ENCODE measurements around the gene DLG5. TPM values are rescaled to one million over a fixed set of nuclear protein-coding genes. Genes with fewer than 3 reads are reported as not detected.
A peak's percentile ranks its signal among the peaks of the same experiment; 100 is the strongest.

The DLG5 gene
- total RNA-seq, 2 experiments from 2014 or later = 2.1 to 2.3 TPM

DNA sequence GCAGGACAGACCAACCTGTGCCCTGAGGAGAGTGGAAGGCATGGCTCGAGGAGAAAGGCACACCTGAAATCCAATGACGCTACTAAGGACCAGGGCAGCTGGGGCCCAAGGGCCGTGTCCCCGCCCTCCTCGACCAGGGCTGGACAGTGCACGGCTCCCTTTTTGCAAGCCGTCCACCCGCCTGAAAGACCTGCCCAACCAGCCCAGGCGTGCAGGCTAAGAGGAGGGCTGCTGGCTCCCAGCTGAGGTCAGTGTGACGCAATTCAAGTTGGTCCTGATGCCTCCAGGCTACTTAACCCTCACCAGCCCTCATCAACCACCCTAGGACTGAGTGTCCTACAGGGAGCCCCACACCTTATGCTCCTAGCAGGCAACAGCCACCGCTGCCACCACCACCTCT lies 69.3 kb downstream of the DLG5 start:
- H3K27me3 Mint-ChIP-seq = no peaks in the 10 kb centered on the region
- ChIA-PET CTCF (interaction anchor here (0.6 to 0.7 kb wide), 2 partner anchors 21 to 46 kb away, joined by 3 read pairs; no protein-coding TSS in a partner anchor), POLR2A (no interaction called here)
- H3K4me1 Mint-ChIP-seq = no peaks in the 10 kb centered on the region
- H3K27ac Mint-ChIP-seq = no peak overlapping the region
- ATAC-seq = no peak
- no peak overlapping the region for H3K4me3 Mint-ChIP-seq
- no peak for DNase-seq
- no peaks in the 10 kb centered on the region for H3K9me3 Mint-ChIP-seq (ENCODE audit: low read depth)
- H3K36me3 Mint-ChIP-seq (ENCODE audit: low read depth) = no peaks in the 10 kb centered on the region
- intact Hi-C loops (cut with DNase I, micrococcal nuclease) = no loop called here

DNA sequence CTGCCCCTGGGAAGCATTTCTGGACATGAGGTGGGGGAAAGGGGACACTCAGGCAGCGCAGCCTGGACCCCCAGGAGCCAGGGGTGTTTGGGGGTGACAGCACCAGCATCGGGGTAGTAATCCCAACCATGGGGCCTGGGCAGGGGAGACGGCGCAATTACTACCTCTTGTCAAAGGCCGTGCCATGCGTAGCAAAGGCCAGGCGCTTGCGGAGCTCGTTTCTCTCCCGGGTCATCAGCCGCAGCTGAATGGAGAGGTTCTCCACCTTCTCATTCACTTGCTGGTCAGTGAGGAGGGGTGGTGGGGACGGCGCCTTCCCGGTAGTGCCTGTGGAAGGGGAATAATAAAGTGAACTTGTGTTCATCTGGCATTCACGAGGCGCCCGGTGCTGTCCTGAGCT lies 70.0 kb downstream of the DLG5 start:
- H3K4me1 Mint-ChIP-seq = no peaks in the 10 kb centered on the region
- no peak overlapping the region for H3K27ac Mint-ChIP-seq
- H3K9me3 Mint-ChIP-seq (ENCODE audit: low read depth) = no peaks in the 10 kb centered on the region
- intact Hi-C loops (cut with DNase I, micrococcal nuclease) = no loop called here
- ATAC-seq (no peak), DNase-seq (no peak)
- ChIA-PET POLR2A (no interaction called here), CTCF (interaction anchor here (0.7 kb wide), 1 partner anchor 47 kb away, joined by 3 read pairs; no protein-coding TSS in a partner anchor)
- no peak overlapping the region for H3K4me3 Mint-ChIP-seq
- H3K36me3 Mint-ChIP-seq (ENCODE audit: low read depth) = no peaks in the 10 kb centered on the region
- no peaks in the 10 kb centered on the region for H3K27me3 Mint-ChIP-seq

DNA sequence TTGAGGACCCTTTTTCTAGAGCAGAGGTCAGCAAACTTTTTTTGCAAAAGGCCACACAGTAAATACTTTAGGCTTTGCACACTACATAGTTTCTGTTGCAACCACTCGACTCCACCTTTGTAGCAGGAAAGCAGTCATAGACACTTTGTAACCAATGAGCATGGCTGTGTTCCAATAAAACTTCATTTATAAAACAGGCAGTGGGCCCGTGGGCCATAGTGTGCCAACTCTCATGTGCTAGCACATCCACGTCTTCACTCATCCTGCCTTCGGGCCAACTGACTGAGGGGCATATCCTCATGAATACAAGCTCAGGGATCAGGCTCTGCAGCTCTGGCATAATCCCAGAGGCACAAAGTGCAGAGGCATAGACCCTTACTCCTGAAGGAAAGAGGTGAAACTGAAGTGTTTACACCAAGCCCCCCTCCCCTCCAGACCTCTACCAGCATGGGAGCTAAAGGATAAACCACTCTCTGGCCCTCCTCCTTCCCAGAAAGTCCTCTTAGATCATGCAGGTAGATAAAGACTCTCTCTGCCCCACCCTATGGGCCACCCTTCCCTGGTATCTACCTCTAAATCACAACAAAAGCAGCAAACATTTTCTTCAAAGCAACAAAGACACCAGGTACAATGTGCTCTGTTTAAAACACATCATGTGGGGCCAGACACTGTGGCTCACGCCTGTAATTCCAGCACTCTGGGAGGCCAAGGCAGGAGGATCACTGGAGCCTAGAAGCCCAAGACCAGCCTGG lies 71.0 kb downstream of the DLG5 start:
- Mint-ChIP-seq H3K4me3 (no peak overlapping the region), H3K36me3 (ENCODE audit: low read depth) (no peaks in the 10 kb centered on the region), H3K4me1 (no peaks in the 10 kb centered on the region), H3K27me3 (no peaks in the 10 kb centered on the region), H3K27ac (no peak overlapping the region), H3K9me3 (ENCODE audit: low read depth) (no peaks in the 10 kb centered on the region)
- DNase-seq = no peak
- intact Hi-C loops (cut with DNase I, micrococcal nuclease) = no loop called here
- no peak for ATAC-seq
- ChIA-PET POLR2A (no interaction called here), CTCF (no interaction called here)

GRCh38 chr10:77854115-77854514 lies 72.4 kb downstream of the DLG5 start:
- CTCF ChIA-PET = no interaction called here
- POLR2A ChIA-PET = no interaction called here
- Mint-ChIP-seq H3K4me1 (no peaks in the 10 kb centered on the region), H3K27ac (no peak overlapping the region), H3K4me3 (no peak overlapping the region), H3K36me3 (ENCODE audit: low read depth) (no peaks in the 10 kb centered on the region), H3K9me3 (ENCODE audit: low read depth) (no peaks in the 10 kb centered on the region), H3K27me3 (no peaks in the 10 kb centered on the region)
- DNase-seq = no peak
- ATAC-seq = no peak
- intact Hi-C loops (cut with DNase I, micrococcal nuclease) = no loop called here

- Mint-ChIP-seq H3K27ac (no peak overlapping the region), H3K9me3 (ENCODE audit: low read depth) (no peaks in the 10 kb centered on the region), H3K4me3 (no peak overlapping the region), H3K4me1 (no peaks in the 10 kb centered on the region), H3K36me3 (ENCODE audit: low read depth) (no peaks in the 10 kb centered on the region), H3K27me3 (no peaks in the 10 kb centered on the region)
- intact Hi-C loops (cut with DNase I, micrococcal nuclease) = no loop called here
- ChIA-PET POLR2A (no interaction called here), CTCF (no interaction called here)
- no peak for ATAC-seq
- no peak for DNase-seq
Observed at GRCh38 chr10:77853256-77853655, 73.3 kb downstream of the DLG5 start.

DNA sequence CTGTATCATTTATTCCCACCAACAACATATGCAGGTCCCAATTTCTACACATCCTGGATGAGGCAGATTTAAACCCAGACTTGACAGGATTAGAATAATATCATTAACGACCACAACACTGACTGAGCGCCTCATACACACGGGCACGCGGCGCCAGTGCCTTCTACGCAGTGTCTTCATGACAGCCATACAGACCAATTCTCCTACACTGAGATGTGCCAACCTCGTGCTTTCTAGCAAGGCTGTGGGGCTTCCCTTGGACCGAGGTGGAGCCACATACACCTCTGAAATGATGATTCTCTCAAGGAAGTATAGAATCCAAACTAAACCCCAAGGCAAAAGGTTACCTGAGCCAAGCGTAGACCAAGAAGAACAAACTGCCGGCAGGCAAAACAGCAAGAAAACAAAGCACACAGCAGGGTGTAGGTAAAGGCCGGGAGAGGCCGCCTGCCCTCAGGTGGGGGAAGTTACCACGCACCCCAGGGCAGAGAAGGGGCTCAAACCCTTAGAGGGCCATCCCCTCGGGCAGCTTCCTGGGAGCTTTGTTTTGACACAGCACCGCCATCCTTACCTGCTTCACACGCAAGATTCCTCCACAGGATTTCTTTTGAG lies 75.8 kb downstream of the DLG5 start:
- no peak for DNase-seq
- Mint-ChIP-seq H3K36me3 (ENCODE audit: low read depth) (no peaks in the 10 kb centered on the region), H3K27me3 (no peaks in the 10 kb centered on the region), H3K4me1 (no peaks in the 10 kb centered on the region), H3K4me3 (no peak overlapping the region), H3K27ac (no peak overlapping the region), H3K9me3 (ENCODE audit: low read depth) (no peaks in the 10 kb centered on the region)
- intact Hi-C loops (cut with DNase I, micrococcal nuclease) = no loop called here
- ATAC-seq = no peak
- POLR2A ChIA-PET = no interaction called here
- CTCF ChIA-PET = no interaction called here

GRCh38 chr10:77849039-77849664 lies 77.4 kb downstream of the DLG5 start:
- intact Hi-C loops (cut with DNase I, micrococcal nuclease) = loop anchor here in 1 of 2 experiments (5.0 to 10.0 kb wide), 2 partner anchors 78 to 126 kb away; partner anchors contain the start of gene DLG5
- DNase-seq (no peak), ATAC-seq (peak; percentile 31)
- no peak overlapping the region for H3K27ac Mint-ChIP-seq
- H3K36me3 Mint-ChIP-seq (ENCODE audit: low read depth) = no peaks in the 10 kb centered on the region
- H3K4me3 Mint-ChIP-seq = no peak overlapping the region
- ChIA-PET CTCF (no interaction called here), POLR2A (no interaction called here)
- no peaks in the 10 kb centered on the region for H3K4me1 Mint-ChIP-seq
- H3K9me3 Mint-ChIP-seq (ENCODE audit: low read depth) = no peaks in the 10 kb centered on the region
- no peaks in the 10 kb centered on the region for H3K27me3 Mint-ChIP-seq

DNA sequence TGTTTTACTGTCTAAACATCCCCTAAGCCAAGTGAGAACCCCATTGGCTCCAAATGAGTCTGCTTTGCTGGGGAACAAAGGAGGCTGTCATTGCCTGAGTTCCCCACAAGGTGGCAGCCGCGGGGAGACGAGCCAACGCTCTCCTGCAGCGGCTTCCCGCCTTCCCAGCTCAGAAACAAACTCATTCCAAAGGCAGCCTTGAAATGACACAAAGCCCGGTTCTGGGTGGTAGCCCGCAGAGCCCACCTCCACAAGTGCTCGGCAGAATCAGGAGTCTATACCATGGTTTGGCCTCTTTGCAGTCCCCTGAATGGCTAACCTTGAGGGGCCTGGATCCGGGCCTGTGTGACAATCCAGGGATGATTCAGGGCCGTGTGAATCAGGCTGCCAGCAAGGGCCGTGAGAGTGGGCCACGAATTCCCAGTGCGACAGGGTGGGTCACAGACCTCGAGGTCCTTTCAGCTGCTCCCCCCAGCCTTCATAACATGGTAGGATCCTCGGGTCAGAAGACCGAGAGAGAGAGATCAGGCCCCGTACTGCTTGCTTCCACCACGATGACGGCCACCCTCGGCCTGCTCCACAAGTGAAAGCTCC lies 79.7 kb downstream of the DLG5 start:
- ChIA-PET CTCF (interaction anchor here (0.5 to 1.6 kb wide), 10 partner anchors 9 to 155 kb away, joined by 3 to 7 read pairs (median 3); no protein-coding TSS in a partner anchor), POLR2A (no interaction called here)
- Mint-ChIP-seq H3K4me3 (no peak overlapping the region), H3K36me3 (ENCODE audit: low read depth) (no peaks in the 10 kb centered on the region), H3K27ac (no peak overlapping the region), H3K4me1 (no peaks in the 10 kb centered on the region), H3K27me3 (no peaks in the 10 kb centered on the region), H3K9me3 (ENCODE audit: low read depth) (no peaks in the 10 kb centered on the region)
- intact Hi-C loops (cut with DNase I, micrococcal nuclease) = loop anchor here (1.0 to 10.0 kb wide), 6 partner anchors 80 to 1350 kb away; partner anchors contain the start of genes DLG5 (in 2 of the 2) and POLR3A (in 1 of the 2)
- ATAC-seq (peak; percentile 89), DNase-seq (peak; percentile 79)

DNA sequence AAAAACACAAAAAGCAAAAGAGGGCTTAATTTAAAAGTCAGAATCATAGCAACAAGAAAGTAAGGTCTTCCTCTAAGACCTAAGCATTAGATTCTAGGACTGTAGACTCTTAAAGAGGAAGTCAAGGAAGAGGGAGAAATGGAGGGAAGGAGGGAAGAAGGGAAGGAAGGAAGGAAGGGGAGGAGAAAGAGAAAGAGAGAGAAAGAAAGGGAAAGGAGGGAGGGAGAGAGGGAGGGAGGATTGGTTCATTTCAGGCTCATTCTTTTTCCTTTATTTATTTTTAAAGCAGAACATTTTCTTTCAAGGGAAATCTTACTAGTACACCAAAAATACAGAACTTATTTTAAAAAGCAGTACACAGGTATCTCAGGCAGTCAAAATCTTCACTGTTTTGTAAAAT lies 81.1 kb downstream of the DLG5 start:
- no peaks in the 10 kb centered on the region for H3K9me3 Mint-ChIP-seq (ENCODE audit: low read depth)
- DNase-seq = no peak
- intact Hi-C loops (cut with DNase I, micrococcal nuclease) = loop anchor here in 1 of 2 experiments (5.0 to 10.0 kb wide), 2 partner anchors 82 to 129 kb away; partner anchors contain the start of gene DLG5
- no peaks in the 10 kb centered on the region for H3K27me3 Mint-ChIP-seq
- POLR2A ChIA-PET = no interaction called here
- no peak for ATAC-seq
- no peaks in the 10 kb centered on the region for H3K4me1 Mint-ChIP-seq
- H3K36me3 Mint-ChIP-seq (ENCODE audit: low read depth) = no peaks in the 10 kb centered on the region
- CTCF ChIA-PET = interaction anchor here (0.7 kb wide), 2 partner anchors 9 to 671 kb away, joined by 3 to 5 read pairs; no protein-coding TSS in a partner anchor
- H3K27ac Mint-ChIP-seq = no peak overlapping the region
- H3K4me3 Mint-ChIP-seq = no peak overlapping the region

DNA sequence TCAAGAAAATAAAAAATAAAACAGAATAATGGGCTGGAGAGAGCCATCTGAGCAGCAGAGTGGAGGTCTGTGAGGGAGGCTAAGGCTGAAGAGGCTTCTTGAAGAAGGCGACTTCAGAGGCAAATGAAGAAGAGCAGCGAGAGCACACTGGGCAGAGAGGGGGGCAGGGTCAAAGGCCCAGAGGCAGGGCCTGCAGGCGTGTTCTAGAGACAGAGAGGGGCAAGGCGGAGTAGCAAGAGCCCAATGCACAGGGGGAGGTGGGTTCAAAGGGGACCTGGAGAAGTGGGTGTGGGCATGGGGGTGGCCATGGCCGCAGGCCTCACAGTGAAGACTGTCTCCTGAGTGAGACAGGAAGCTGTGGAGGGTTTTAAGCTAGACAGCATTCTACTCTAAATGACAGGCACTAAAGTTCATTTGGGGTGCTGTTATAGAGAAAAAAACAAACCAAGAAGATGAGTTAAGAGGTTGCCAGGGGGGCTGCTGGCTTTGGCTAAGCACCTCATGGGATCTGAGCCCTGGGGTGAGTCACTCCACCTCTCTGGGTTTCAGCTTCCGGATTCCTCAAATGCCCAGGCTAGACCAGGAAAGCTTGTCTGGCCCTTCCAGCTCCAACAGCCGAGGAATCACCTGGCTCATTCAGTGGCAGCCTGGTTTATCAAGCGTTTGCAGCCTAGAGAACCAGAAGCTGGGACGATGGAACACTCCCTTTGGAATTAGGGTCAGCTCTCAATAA lies 81.7 kb downstream of the DLG5 start:
- intact Hi-C loops (cut with DNase I, micrococcal nuclease) = loop anchor here in 1 of 2 experiments (5.0 to 10.0 kb wide), 2 partner anchors 82 to 130 kb away; partner anchors contain the start of gene DLG5
- ATAC-seq (no peak), DNase-seq (no peak)
- Mint-ChIP-seq H3K4me3 (no peak overlapping the region), H3K27ac (no peak overlapping the region), H3K4me1 (no peaks in the 10 kb centered on the region), H3K36me3 (ENCODE audit: low read depth) (no peaks in the 10 kb centered on the region), H3K27me3 (no peaks in the 10 kb centered on the region), H3K9me3 (ENCODE audit: low read depth) (no peaks in the 10 kb centered on the region)
- ChIA-PET CTCF (interaction anchor here (0.7 kb wide), 2 partner anchors 9 to 671 kb away, joined by 3 to 5 read pairs; no protein-coding TSS in a partner anchor), POLR2A (no interaction called here)

DNA sequence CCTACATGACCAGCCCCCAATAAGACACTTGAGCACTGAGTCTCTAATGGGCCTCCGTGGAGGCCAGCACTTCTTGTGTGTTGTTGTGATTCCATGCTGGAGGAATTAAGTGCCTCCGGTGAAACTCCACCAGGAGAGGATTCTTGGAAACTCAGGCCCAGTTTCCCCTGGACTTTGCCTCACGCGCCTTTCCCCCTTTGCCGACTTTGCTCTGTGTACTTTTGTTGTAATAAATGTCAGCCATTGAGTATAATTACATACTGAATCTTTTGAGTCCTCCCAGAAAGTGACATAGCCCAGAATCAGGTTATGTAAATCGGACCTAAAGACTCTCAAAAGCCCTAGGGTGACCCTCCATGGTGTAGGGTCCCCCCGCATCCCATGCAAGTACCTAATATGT lies 82.4 kb downstream of the DLG5 start:
- Mint-ChIP-seq H3K4me1 (no peaks in the 10 kb centered on the region), H3K27me3 (no peaks in the 10 kb centered on the region), H3K4me3 (no peak overlapping the region), H3K9me3 (ENCODE audit: low read depth) (no peaks in the 10 kb centered on the region), H3K36me3 (ENCODE audit: low read depth) (no peaks in the 10 kb centered on the region), H3K27ac (no peak overlapping the region)
- intact Hi-C loops (cut with DNase I, micrococcal nuclease) = loop anchor here in 1 of 2 experiments (10.0 kb wide), 1 partner anchor 131 kb away; no protein-coding TSS in a partner anchor
- ChIA-PET POLR2A (no interaction called here), CTCF (interaction anchor here (0.7 kb wide), 1 partner anchor 77 kb away, joined by 3 read pairs; no protein-coding TSS in a partner anchor)
- ATAC-seq (no peak), DNase-seq (no peak)

All from activated CD4-positive, alpha-beta T cell treated with anti-CD3 and anti-CD28 coated beads for 36 hours (primary cell).